GM19452 (cell line): ENCODE results near the gene ANKRD50.

Experiments used
- ATAC-seq: cut with Tn5 transposase; IDR thresholded peaks from one replicate; pipeline ENCODE4 v1.9.1; 2021; ENCODE audit not compliant: unreplicated experiment

Gene ANKRD50, protein sequence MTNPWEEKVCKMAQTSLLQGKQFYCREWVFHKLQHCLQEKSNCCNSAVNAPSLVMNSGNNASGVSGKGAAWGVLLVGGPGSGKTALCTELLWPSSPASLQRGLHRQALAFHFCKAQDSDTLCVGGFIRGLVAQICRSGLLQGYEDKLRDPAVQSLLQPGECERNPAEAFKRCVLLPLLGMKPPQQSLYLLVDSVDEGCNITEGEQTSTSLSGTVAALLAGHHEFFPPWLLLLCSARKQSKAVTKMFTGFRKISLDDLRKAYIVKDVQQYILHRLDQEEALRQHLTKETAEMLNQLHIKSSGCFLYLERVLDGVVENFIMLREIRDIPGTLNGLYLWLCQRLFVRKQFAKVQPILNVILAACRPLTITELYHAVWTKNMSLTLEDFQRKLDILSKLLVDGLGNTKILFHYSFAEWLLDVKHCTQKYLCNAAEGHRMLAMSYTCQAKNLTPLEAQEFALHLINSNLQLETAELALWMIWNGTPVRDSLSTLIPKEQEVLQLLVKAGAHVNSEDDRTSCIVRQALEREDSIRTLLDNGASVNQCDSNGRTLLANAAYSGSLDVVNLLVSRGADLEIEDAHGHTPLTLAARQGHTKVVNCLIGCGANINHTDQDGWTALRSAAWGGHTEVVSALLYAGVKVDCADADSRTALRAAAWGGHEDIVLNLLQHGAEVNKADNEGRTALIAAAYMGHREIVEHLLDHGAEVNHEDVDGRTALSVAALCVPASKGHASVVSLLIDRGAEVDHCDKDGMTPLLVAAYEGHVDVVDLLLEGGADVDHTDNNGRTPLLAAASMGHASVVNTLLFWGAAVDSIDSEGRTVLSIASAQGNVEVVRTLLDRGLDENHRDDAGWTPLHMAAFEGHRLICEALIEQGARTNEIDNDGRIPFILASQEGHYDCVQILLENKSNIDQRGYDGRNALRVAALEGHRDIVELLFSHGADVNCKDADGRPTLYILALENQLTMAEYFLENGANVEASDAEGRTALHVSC (N-terminal part only)

DNA sequence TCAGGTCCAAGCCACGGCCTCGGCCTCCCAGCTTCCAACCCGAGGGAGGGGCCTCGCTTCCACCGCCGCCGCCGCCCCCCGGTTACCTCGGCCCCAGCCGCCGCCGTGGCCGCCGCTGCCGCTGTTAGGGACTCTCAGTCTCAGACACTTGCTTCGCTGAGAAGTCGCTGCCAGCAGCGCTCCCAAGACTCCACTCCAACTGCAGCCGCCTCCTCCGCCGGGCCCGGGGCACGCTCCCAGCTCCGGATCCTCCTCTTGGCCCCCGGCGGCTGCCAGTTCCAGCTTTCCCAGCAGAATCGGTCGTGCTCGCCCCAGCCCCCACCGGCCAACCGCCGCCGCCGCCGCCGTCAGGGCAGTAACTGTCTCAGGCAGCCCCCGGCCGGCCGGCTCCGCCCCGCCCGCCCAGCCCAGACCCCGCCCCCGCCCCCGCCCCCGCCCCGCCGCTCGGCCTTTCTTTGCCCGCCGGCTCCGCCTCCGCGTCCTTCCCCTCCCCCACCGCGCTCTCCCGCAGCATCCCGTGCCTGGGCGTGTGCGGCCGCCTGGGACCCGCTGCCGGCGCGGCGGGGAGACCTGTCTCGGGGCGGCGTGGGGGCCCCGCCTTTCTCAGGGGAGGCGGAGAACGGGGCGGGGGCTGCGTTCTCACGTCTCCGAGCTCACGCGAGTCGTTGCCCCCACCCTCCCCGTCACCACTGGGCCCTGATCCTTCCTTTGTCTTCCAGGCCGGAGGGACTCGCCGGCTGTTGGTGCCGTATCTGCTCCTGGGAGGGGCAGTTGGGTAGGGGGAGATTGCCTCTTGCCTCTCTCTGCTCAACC lies at the start of gene ANKRD50:
TSS of gene ANKRD50 (minus strand) at position 361 of the 813 bp plus-strand sequence. CDS start 2,221 bp downstream, outside the sequence.
- ATAC-seq: peak; percentile 75

DNA sequence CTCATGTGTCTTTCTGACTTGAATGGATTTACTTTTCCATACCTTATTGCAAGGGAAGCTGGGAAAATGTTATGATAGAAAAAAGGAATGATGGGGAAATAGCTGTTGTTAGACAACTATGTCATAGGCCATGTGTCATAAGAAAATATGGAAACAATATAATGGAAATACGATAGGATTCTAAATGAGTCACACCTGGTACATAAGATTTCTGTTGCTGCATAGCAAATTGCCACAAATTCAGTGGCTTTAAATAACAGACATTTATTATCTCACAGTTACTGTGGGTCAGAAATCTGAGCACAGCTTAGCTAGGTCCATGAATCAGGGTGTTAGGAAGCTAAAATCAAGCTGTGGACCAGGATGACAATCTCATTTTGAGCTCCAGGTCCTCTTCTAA lies 44.6 kb upstream of the ANKRD50 start:
- ATAC-seq: no peak

DNA sequence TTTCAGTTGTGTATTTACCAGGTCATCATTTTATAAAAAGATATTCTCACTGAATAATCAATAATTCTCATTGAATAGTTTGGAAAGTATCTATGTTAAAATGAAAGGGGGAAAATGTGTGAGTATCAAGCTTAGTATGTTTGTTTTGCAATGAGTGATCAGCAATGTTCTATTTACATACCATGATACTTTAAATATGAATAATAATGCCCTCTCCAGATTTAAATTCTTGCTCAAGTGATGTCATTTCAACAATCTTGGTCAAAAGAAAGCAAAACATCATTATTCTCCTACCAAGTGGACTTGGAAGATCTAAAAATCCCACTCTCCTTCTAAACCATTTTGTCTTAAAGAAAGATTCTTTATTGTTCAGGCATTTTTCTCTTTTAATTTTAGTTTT lies 42.1 kb upstream of the ANKRD50 start:
- no peak for ATAC-seq

DNA sequence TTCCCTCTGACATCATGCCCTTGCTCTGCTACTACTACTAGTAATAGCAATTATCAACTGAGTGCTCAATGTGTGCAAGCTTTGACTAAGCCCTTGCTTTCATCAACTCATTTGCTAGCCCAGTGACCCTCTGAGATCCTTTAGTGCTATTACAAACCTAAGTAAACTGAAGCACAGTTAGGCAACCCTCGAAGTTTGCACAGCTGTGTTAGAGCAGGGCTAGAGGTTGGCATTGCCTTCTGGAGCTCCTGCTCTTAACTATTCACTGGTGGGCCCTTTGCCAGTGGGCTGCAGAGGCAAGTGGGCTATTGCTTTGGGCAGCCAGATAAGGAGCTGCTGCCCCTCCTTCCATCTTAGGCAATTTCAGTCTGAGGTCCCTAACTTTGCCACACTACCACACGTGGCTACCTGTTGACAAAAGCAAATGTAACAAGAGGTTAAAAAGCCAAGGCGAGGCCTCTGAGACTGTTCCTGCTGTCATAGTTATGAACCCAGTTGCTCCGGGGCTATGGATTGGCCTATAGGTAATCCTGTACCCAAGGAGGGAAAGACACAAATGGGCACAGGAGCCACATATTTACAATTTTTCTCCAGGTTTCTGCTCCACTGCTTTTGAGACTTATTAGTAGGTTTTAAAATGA lies 41.5 kb upstream of the ANKRD50 start:
- ATAC-seq: no peak

DNA sequence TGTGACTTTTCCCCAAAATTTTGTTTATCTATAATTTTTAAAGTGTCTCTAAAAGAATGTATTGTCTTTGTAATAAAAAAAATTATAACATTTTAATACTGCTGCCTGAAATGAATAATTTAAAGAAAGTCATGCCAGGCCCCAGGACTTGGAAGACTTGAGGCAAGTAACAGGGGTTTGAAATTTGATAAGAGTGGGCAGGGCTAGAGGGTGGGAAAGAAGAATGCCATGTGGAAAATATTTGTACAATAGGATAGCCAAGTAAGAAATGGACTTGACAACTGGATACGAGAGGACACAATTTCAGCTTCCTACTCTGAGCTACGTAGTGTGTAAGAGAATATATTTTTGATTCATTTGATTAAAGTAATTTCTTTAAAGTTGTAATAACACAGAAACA lies 36.9 kb upstream of the ANKRD50 start:
- no peak for ATAC-seq

DNA sequence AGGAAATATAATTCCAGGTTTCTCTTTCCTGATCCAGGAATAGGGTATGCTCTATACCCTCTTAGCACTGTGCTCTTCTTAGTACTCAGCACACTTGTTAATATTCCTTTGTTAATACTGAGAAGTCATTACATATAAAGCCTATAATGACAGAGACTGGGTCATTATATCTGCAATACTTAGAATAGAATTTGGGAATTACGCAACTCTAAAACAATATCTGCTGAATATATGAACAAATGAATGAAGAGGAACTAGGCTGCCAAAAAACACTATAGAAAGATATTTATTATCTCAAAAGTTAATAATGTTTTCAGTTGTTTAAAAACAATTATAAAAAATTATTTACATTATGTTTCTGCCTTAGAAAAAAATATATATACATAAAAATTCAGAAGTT lies 36.4 kb upstream of the ANKRD50 start:
- no peak for ATAC-seq

DNA sequence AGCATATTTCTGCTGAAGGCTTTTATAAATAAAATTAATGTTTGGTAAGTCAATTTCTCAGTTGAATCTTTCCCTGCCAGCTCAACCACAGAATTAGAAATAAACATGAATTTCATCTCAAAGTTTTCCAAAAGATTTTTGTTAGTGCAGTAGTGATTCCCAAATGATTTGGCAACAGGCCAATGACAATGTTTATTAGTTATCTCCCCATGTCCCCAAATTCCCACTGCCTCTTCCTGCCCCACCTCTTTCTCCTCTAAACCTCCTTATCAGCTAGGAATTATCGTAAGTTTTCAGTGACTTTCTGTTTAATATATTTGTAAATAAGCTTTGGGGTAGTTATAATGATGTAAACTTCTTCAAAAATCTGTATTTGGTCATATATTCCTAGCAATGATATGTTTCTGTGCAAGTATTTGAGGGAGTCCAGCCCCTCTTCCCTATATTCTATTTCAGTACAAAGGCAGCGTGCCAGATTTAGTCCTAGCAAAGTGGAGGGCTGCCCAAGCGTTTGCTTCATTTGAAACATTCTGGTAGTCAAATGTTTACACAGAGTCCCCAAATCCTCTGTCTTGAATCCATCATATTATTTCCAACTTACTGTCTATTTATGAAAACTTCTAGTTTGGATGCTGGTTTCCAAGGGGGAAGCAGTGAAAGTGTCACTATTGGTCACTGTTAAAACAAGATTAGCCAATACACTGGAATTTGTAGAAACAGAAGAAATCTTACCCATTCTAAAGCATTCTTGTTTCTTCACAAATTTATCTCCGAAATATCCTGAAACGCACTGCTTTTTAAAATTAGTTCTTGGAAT lies 33.7 kb upstream of the ANKRD50 start:
- no peak for ATAC-seq

DNA sequence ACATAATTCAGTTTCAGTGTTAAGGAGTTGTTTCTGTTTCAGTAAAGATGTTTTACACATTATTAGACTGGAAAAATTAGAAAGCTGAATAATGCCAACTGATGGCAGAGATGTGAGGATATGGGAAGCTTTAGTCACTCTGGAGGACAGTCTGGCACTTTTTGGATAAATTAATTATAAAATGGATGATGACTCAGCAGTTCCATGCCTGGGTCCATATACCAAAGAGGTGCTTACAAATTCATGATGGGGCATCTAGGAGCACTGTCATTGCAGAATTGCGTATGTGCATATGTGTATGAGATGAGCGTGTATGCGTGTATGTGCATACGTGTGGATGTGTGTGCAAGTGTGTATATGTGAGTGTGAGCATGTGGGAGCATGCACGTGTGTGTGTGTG lies 31.2 kb upstream of the ANKRD50 start:
- ATAC-seq: no peak

DNA sequence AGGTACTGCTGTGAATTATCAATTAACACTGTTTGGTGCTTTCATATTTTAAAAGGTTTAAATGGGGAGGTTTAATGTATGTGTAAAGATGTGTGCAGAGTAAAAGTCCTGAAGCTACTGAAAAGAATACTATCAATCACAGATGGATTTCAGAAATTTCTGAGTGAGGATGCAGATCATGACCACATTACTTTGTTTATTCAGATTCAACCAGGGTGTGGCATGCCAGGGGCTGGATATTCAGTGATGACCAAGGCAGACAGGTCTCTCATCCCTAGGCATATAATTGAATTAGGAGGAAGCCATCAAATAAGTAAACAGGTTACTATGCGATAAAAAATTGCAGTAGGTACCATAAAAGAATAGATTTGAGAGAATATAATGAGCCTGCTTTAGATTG lies 28.0 kb upstream of the ANKRD50 start:
- ATAC-seq: no peak

DNA sequence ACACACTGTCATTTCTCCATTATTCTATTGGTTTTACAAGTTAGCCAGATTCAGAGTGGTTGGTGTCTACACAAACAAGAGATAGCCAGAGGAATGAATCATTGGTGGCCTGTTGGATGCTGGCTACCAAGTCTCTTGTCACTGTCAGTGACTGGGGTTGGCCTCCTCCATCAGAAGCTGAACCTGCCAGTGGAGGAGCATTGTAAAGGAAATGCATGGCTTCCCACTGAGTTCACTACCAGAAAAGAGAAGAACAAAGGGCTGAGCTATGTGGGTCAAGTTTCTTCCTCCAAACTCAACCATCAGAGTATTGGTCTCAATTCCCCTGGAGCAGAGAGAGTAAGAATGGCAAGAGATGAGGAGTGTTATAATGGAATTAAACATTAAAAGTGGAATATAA lies 26.5 kb upstream of the ANKRD50 start:
- ATAC-seq: no peak

DNA sequence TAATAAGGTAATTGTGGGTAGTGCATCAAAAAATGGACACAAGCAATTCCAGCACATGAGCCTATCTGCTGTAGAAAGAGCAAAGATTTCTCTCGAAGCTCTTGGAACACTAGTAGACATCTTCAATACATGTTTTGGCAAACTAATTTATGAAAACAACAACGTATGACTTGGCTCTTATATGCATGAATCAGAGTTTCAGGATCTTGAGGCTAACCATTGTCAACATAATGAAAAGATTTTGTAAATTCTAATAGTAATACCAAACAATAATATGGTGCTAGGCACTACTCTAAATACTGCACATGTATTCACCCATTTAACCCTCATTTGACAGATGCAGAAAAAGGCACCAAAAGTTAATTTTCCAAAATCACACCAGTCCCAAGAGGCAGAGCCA lies 25.1 kb upstream of the ANKRD50 start:
- no peak for ATAC-seq

DNA sequence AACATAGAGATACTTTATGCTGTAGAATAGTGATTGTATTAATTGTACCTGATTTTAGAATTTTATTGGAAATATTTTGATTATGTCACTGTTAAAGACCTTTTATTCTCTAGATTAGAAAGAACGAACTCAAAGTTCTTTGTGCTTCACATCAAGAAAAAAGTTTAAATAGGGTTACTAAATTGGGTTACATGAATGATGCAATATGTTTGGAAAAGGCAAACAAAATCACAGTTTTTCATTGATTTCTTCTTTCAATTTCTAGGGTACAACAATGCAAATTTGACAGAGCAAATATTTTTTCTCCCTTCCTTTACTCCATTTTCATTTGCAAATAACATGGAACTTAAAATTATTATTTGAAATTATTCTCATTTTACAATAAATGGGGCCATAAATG lies 24.0 kb upstream of the ANKRD50 start:
- no peak for ATAC-seq

DNA sequence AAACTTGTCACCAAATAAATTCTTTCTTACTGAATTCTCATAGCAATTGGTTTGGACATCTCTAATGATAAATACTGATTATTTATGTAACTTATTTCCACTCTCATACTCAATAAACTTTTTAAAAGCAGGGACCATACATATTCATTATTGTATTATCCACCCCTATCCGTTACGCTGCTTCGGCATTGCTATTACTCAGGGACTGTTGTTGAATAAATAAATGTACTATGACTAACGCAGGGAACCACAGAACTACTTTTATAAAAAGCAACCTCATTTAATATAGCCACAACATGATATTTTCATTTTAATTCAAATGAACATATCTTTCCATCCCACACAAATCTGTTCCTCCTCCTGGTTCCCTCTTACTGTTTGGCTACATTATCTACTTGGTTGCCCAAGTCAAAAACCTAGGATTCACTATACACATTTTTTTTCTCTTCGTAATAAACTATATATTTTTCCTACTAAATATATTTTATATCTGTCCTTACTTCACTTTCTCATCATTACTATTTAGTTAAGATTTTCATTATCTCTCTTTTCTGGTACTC lies 14.9 kb upstream of the ANKRD50 start:
- no peak for ATAC-seq

DNA sequence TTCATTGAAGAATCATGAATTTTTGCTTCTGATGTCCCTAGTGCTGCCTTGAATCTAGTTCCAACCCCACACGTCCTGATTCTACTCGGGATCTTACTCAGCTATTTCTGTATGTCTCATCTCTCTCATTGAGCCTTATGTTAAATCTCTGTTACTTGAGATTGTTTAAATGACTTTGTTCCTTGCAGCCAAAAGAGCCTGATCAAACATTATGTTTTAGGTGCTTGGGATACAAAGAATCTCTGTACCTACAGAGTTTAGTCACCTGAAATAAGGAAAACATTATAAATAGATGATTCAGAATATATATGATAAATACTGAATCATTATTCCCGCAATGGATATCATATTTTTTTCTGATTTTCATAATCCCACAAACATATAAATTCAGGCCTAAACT lies 13.7 kb upstream of the ANKRD50 start:
- ATAC-seq: no peak

DNA sequence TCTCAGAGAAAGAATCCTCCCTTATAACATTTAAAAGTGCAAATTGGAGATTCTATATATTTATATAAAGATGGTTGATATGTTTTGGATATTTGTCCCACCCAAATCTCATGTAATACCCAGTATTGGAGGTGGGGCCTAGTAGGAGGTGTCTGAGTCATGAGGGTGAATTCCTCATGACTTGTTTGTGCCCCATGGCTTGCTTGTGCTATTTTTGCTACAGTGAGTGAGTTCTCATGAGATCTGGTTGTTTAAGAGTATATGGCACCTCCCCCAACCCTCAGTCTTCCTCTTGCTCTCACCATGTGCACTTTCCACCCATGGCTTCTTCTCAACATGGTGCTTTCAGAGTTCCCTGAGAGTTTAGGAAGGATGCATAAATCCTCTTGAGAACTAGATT lies 9.5 kb upstream of the ANKRD50 start:
- ATAC-seq: no peak

DNA sequence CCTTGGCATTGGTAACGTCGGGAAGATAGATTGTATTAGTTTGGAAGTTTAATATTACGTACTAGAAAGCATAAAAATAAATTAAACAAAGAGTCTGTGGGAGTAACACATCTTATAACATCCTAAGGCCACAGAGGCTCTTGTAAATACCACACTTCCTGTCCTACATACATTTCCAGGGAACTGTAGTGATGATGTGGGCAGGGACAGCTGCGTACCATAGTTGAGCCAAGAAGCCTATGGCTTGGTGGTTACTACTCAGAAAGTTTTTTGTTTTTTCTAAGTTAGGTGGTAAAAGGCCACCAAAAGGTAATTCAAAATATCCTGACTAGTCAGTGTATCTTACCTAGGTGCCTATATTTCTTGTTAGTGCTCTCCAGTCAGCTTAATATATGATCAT lies 4.6 kb upstream of the ANKRD50 start:
- ATAC-seq: no peak

DNA sequence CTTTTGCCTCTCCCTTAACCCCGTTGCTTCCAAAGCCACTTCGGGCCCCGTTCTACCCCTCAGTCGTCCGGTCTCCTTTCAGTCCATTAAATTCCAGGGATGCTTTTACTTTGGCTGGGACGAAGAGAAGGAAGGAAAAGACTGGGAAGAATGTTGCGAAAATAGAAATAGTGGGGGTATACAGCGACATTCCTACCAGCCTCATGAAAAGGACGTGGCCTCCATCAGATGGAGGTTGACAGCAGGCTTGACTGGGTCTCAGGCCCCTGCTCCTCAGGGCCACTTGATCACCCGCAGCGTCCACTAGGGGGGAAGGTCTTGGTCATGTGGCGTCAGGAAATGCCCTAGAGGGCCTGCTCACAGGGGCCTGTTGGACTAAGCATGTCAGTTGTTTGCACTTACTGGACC lies 657 bp upstream of the ANKRD50 start:
- peak; percentile 28 for ATAC-seq

DNA sequence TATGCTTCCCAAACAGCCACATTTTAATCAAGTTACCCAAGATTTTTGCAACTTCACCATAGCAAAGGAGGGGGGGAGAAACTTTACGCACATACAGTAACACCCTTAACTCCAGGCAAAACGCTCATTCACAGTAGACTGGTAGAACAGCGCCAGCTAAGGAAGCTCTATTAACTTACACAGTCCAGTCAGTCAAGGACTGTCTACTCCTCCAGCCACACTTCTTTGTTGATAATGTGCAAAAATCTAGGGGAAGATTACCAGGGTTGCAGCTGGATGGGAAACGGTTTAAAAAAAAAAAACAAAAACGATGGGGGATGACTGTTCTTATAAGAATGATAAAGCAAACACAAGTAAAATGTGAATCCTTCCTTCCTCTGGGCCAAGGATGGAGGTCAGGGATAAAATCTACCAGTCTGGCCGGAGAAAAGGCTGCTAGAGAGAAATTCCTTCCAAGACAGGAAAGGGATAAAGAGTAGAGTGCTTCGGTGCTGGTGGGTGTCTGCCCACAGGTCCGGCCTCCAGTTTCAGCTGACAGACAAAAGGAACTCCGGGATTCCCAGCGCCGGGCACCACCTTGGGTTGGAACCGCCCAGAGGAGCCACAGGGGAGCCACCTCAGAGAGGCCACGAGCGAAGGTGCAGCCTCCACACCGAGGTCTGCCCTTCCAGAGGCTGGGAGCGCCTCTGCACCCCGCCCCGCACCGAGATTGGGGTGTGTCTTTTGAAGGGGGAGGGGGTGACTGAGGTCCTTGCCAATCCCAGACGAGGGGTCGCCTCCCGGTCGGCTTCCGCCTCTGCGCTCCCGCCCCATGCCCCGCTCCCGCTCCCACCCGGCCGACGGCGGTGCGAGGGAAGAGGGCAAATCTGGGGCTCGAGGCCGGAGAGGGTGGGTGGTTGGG lies 811 bp downstream of the ANKRD50 start:
- peak; percentile 22 for ATAC-seq
